H54 (cell line): Measurements from ENCODE around the gene PNMA8B.
A peak's percentile ranks its signal among the peaks of the same experiment; 100 is the strongest.

Experiments
- DNase-seq: peaks from one replicate; pipeline ENCODE4 v3.0.0; 2011; ENCODE audit warnings: low spot score, mixed read lengths; ENCODE audit not compliant: insufficient read length
- FAIRE-seq: peaks from 3 replicates; lab custom pipeline; 2011; peaks lifted over from hg19 to GRCh38; lab: Jason Lieb, UNC
- POLR2A ChIP-seq: IDR thresholded peaks from 2 replicates; pipeline ENCODE4 v1.6.1; 2011; ENCODE audit warnings: low read depth, mild to moderate bottlenecking, low read length

PNMA8B gene

GRCh38 chr19:46496304-46496703 lies 637 bp upstream of the PNMA8B start:
- DNase-seq (no peak), FAIRE-seq (no peak)
- no peak for TF ChIP-seq POLR2A

- FAIRE-seq (no peak), DNase-seq (no peak)
- TF ChIP-seq POLR2A = no peak
Measured at GRCh38 chr19:46494941-46495785, 504 bp downstream of the PNMA8B start.

GRCh38 chr19:46494146-46494940 lies 1.3 kb downstream of the PNMA8B start:
- no peak for FAIRE-seq
- DNase-seq = no peak
- no peak for TF ChIP-seq POLR2A

GRCh38 chr19:46493236-46494145 lies 2.2 kb downstream of the PNMA8B start:
- no peak for TF ChIP-seq POLR2A
- FAIRE-seq = no peak
- no peak for DNase-seq

GRCh38 chr19:46492841-46493235 lies 2.8 kb downstream of the PNMA8B start:
- no peak for TF ChIP-seq POLR2A
- no peak for FAIRE-seq

GRCh38 chr19:46491975-46492682 lies 3.5 kb downstream of the PNMA8B start:
- TF ChIP-seq POLR2A = no peak
- DNase-seq = no peak
- FAIRE-seq = no peak

More at GRCh38 chr19:46492841-46493235, 2.8 kb downstream of the PNMA8B start:
- no peak for DNase-seq

GRCh38 chr19:46490774-46491173 lies 4.9 kb downstream of the PNMA8B start:
- no peak for DNase-seq
- TF ChIP-seq POLR2A = no peak
- no peak for FAIRE-seq

- no peak for TF ChIP-seq POLR2A
- FAIRE-seq = no peak
- DNase-seq = no peak
Measured at GRCh38 chr19:46489445-46490272, 6.0 kb downstream of the PNMA8B start.

GRCh38 chr19:46488551-46488950 lies 7.1 kb downstream of the PNMA8B start:
- FAIRE-seq (no peak), DNase-seq (no peak)
- no peak for TF ChIP-seq POLR2A

- FAIRE-seq (no peak), DNase-seq (peak; percentile 64)
- TF ChIP-seq POLR2A = no peak
Measured at GRCh38 chr19:46487802-46488445, 7.7 kb downstream of the PNMA8B start.

- FAIRE-seq = no peak
- no peak for TF ChIP-seq POLR2A
- no peak for DNase-seq
Measured at GRCh38 chr19:46487178-46487801, 8.4 kb downstream of the PNMA8B start.
